B cell (primary cell): Measurements from ENCODE around the gene GPR148. TPM values are rescaled to one million over a fixed set of nuclear protein-coding genes. Genes with fewer than 3 reads are reported as not detected.

ENCODE experiments used
- ATAC-seq: fragments of 200-7000 bp; cut with Tn5 transposase; one replicate; pipeline ENCODE4 v1.10.0; 2021; ENCODE audit warnings: low read depth, mild to moderate bottlenecking, moderate number of reproducible peaks, moderate library complexity
- CTCF ChIA-PET: fragments of 350-600 bp; sonication (Branson Sonifier 250); formaldehyde crosslinking; loops from one replicate; lab custom pipeline; 2021; ENCODE audit warnings: antibody characterized with exemption, inconsistent platforms; lab: Charles Lee
- POLR2A ChIA-PET: fragments of 350-600 bp; sonication (Branson Sonifier 250); formaldehyde crosslinking; loops from one replicate; lab custom pipeline; 2021; ENCODE audit warnings: antibody characterized with exemption; lab: Charles Lee
- DNase-seq: peaks from one replicate; pipeline ENCODE4 v3.0.0; 2013
- H2AFZ ChIP-seq: 2 replicates; pipeline ENCODE4 v1.6.1; 2012; ENCODE audit warnings: mild to moderate bottlenecking, low read depth, low read length; ENCODE audit not compliant: insufficient read depth, poor library complexity, severe bottlenecking
- H3K27ac ChIP-seq, 2 donors: 1 replicate in 1 of 2; 2 replicates in 1 of 2; pipeline ENCODE4 v1.5.1; 2012 to 2013; ENCODE audit warnings: low read length in 2 of 2, mild to moderate bottlenecking in 2 of 2, moderate library complexity in 1 of 2
- H3K27me3 ChIP-seq, 4 experiments: fragments of 200-600 bp in 1 of 4; sonication (generic) in 1 of 4; replicated peaks in 1 of 4; 1 replicate in 2 of 4; 2 replicates in 2 of 4; pipeline versions ENCODE4 v1.6.1 to v1.7.0; 2013 to 2016; ENCODE audit warnings: low read length in 3 of 4, mild to moderate bottlenecking in 2 of 4, mixed read lengths in 1 of 4, moderate library complexity in 1 of 4; ENCODE audit not compliant: insufficient read depth in 4 of 4, control insufficient read depth in 3 of 4; ENCODE audit errors: control extremely low read depth in 1 of 4
- H3K36me3 ChIP-seq, 2 experiments: replicated peaks in 1 of 2; 1 replicate in 1 of 2; 2 replicates in 1 of 2; pipeline versions ENCODE4 v1.6.1 to v1.7.1; 2013; ENCODE audit warnings: low read length in 1 of 2; ENCODE audit not compliant: insufficient read depth in 2 of 2, control insufficient read depth in 1 of 2; ENCODE audit errors: control extremely low read depth in 1 of 2, extremely low read depth in 1 of 2
- H3K4me1 ChIP-seq, 2 donors: fragments of 200-600 bp in 1 of 2; sonication (generic) in 1 of 2; 1 replicate in 1 of 2; 2 replicates in 1 of 2; pipeline versions ENCODE4 v1.5.1 to v1.6.1; 2013 to 2017; ENCODE audit warnings: low read length in 2 of 2; ENCODE audit not compliant: control insufficient read depth in 2 of 2, insufficient read depth in 2 of 2
- H3K4me2 ChIP-seq: replicated peaks from 2 replicates; pipeline ENCODE3; 2012; ENCODE audit warnings: mild to moderate bottlenecking, low read depth, low read length; ENCODE audit not compliant: poor library complexity, severe bottlenecking
- H3K4me3 ChIP-seq, 5 experiments: fragments of 200-600 bp in 1 of 5; sonication (generic) in 1 of 5; 1 replicate in 3 of 5; 2 replicates in 2 of 5; pipeline versions ENCODE4 v1.5.1 to v1.7.0; 2011 to 2016; ENCODE audit warnings: low read length in 4 of 5, mild to moderate bottlenecking in 4 of 5, low read depth in 2 of 5, control low read depth in 1 of 5, moderate library complexity in 1 of 5; ENCODE audit not compliant: insufficient read depth in 1 of 5; ENCODE audit errors: control extremely low read depth in 1 of 5, extremely low read depth in 1 of 5
- H3K79me2 ChIP-seq: fragments of 200-600 bp; sonication (generic); one replicate; pipeline ENCODE4 v1.6.0; 2016; ENCODE audit warnings: low read length; ENCODE audit not compliant: control insufficient read depth, insufficient read depth
- H3K9ac ChIP-seq: fragments of 200-600 bp; sonication (generic); 2 replicates; pipeline ENCODE4 v1.6.1; 2017; ENCODE audit warnings: mild to moderate bottlenecking, low read length, moderate library complexity
- H3K9me3 ChIP-seq, 3 donors: one replicate each; pipeline versions ENCODE4 v1.6.1 to v1.7.1; 2013; ENCODE audit warnings: low read length in 2 of 3; ENCODE audit not compliant: control insufficient read depth in 2 of 3, insufficient read depth in 1 of 3; ENCODE audit errors: control extremely low read depth in 1 of 3
- H4K20me1 ChIP-seq: 2 replicates; pipeline ENCODE4 v1.6.0; 2012; ENCODE audit warnings: mild to moderate bottlenecking, low read length; ENCODE audit not compliant: insufficient read depth, control insufficient read depth, poor library complexity, severe bottlenecking
- H3K27ac Mint-ChIP-seq: one replicate; pipeline ENCODE4 v1.8.0; 2021; ENCODE audit warnings: mixed read lengths
- H3K27me3 Mint-ChIP-seq: one replicate; pipeline ENCODE4 v1.8.0; 2021; ENCODE audit warnings: mixed read lengths
- H3K4me1 Mint-ChIP-seq: one replicate; pipeline ENCODE4 v1.8.0; 2021; ENCODE audit warnings: mixed read lengths
- H3K4me3 Mint-ChIP-seq: one replicate; pipeline ENCODE4 v1.8.0; 2021; ENCODE audit warnings: mixed read lengths
- H3K9me3 Mint-ChIP-seq: one replicate; pipeline ENCODE4 v1.8.0; 2022; ENCODE audit warnings: mixed read lengths; ENCODE audit not compliant: insufficient read depth
- EZH2 ChIP-seq: IDR thresholded peaks from 2 replicates; pipeline ENCODE4 v1.6.1; 2012; ENCODE audit warnings: borderline replicate concordance, low read depth, mild to moderate bottlenecking, moderate library complexity, low read length; ENCODE audit not compliant: insufficient read depth, poor library complexity, severe bottlenecking
- WGBS: methylation state at CpG from one replicate; pipeline ENCODE4 v1.1.5; 2013; ENCODE audit warnings: missing lambda C conversion rate; ENCODE audit not compliant: insufficient coverage; 5-methylcytosine and 5-hydroxymethylcytosine counted together
- intact Hi-C: fragments of 100-400 bp; cut with micrococcal nuclease; formaldehyde crosslinking; loops from one replicate; pipeline ENCODE4 v1.10.0; 2022
- polyA plus RNA-seq: library from polyadenylated mRNA; depleted of rRNA; stranded (reverse); fragments of >200 nt; gene quantifications from 2 replicates; pipeline ENCODE4 v1.2.3, GENCODE V29; 2012
- total RNA-seq, 2 donors: library from RNA; stranded (reverse); fragments of 120-200 nt in 1 of 2; gene quantifications; 1 replicate in 1 of 2; 2 replicates in 1 of 2; pipeline versions ENCODE4 v1.2.3 to v1.2.4, GENCODE V29; 2013 to 2022
- TF ChIP-seq, protein P1 (sequence below): fragments of 200-600 bp; IDR thresholded peaks from one replicate; pipeline ENCODE4 v1.8.0; 2022; ENCODE audit warnings: antibody characterized with exemption, mild to moderate bottlenecking

The GPR148 gene
- total and polyA plus RNA-seq, 2 donors (not counting 1 experiment from before 2014, with no cell fraction given), result not detected

DNA sequence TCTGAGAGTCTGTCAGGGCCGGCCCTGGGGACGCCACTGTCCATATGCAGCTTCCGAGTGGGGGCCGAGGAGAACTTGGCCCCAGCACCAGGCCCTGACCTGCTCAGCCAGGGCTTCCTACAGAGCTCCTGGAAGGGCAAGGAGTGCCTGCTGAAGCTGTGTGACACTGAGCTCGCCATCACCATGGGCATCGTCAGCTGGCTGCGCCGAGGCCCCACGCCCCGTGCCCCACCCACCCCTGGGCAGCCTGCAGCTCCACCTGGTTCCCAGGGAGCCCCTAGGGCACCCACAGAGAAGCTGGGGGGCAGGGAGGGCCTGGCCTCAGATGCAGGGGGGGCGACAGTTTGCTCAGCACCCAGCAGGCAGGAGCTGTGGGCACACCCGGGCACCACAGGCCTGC, 34.5 kb downstream of the GPR148 start:
- DNase-seq, result no peak
- no peak overlapping the region for H3K4me3 Mint-ChIP-seq
- no peaks in the 10 kb centered on the region for H3K9me3 Mint-ChIP-seq
- H3K9ac ChIP-seq, result no peak overlapping the region
- POLR2A ChIA-PET, result no interaction called here
- H3K79me2 ChIP-seq, result no peaks in the 10 kb centered on the region
- no peaks in the 10 kb centered on the region for H3K4me1 ChIP-seq
- no peaks in the 10 kb centered on the region for H3K36me3 ChIP-seq
- H3K4me3 ChIP-seq, result no peak overlapping the region
- CTCF ChIA-PET, result no interaction called here
- peaks cover 0 to 9% (median 0%) of the 10 kb centered on the region in 4 experiments for H3K27me3 ChIP-seq
- no peak overlapping the region for H3K4me2 ChIP-seq
- no peak for TF ChIP-seq EZH2
- TF ChIP-seq, protein P1, sequence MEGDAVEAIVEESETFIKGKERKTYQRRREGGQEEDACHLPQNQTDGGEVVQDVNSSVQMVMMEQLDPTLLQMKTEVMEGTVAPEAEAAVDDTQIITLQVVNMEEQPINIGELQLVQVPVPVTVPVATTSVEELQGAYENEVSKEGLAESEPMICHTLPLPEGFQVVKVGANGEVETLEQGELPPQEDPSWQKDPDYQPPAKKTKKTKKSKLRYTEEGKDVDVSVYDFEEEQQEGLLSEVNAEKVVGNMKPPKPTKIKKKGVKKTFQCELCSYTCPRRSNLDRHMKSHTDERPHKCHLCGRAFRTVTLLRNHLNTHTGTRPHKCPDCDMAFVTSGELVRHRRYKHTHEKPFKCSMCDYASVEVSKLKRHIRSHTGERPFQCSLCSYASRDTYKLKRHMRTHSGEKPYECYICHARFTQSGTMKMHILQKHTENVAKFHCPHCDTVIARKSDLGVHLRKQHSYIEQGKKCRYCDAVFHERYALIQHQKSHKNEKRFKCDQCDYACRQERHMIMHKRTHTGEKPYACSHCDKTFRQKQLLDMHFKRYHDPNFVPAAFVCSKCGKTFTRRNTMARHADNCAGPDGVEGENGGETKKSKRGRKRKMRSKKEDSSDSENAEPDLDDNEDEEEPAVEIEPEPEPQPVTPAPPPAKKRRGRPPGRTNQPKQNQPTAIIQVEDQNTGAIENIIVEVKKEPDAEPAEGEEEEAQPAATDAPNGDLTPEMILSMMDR, result no peak
- H3K27me3 Mint-ChIP-seq, result peaks cover 20% of the 10 kb centered on the region
- no peak overlapping the region for H2AFZ ChIP-seq
- H3K4me1 Mint-ChIP-seq, result no peaks in the 10 kb centered on the region
- WGBS, result 86% methylated on average over 12 of the region's 12 CpGs
- no peak for ATAC-seq
- H3K27ac ChIP-seq, result no peak overlapping the region
- intact Hi-C loops, result no loop called here
- peaks cover 0 to 3% (median 0%) of the 10 kb centered on the region in 3 donors for H3K9me3 ChIP-seq
- no peaks in the 10 kb centered on the region for H4K20me1 ChIP-seq
- H3K27ac Mint-ChIP-seq, result no peak overlapping the region

DNA sequence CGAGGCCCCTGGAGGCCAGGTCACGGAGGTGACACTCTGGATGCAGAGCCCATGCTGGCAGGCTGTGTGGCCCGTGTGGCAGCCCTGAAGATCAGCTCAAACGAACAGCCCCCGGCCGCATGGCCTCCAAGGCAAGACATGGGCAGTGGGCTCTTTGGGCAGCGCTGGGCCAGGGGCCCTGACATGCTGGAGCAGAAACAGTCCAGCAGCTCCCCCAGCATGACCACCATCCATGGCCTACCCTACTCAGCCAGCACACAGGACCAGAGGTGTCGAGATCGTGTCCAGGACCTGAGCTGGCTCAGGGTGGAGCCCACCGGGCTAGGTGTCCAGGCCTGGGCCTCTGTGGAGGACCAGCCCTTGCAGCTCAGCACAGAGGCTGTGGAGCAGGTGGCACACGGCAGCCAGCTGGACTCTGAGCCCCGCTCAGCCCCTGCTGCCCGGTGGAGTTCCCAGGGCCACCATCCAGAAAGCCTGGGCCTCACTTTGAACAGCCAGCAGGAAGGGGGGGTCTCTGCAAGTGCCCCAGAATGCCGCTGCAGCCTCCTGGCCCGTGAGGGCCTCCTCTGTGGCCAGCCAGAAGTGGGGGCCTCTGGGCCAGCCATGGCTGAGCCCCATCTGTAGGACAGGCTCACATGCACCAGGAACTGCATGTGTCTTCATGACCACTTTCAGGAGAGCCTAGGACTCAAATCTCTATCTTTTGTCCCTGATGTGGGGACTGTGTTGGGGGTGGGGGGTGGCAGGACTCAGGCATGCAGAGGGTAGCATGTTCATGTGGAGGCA, 35.4 kb downstream of the GPR148 start:
- no peak overlapping the region for H3K27ac ChIP-seq
- no peak overlapping the region for H3K4me2 ChIP-seq
- H3K27me3 ChIP-seq, result peaks cover 0 to 9% (median 0%) of the 10 kb centered on the region in 4 experiments
- intact Hi-C loops, result no loop called here
- DNase-seq (no peak), ATAC-seq (no peak)
- no peaks in the 10 kb centered on the region for H3K9me3 Mint-ChIP-seq
- H2AFZ ChIP-seq, result no peak overlapping the region
- no peaks in the 10 kb centered on the region for H3K36me3 ChIP-seq
- H3K9ac ChIP-seq, result no peak overlapping the region
- no peak overlapping the region for H3K4me3 Mint-ChIP-seq
- H3K27me3 Mint-ChIP-seq, result peaks cover 14% of the 10 kb centered on the region
- ChIA-PET CTCF (no interaction called here), POLR2A (interaction anchor here (0.5 kb wide), 1 partner anchor 155 kb away, joined by 3 read pairs; no protein-coding TSS in a partner anchor)
- H3K27ac Mint-ChIP-seq, result no peak overlapping the region
- H3K4me3 ChIP-seq, result no peak overlapping the region
- no peaks in the 10 kb centered on the region for H3K4me1 ChIP-seq
- no peaks in the 10 kb centered on the region for H3K79me2 ChIP-seq
- 91% methylated on average over 15 of the region's 15 CpGs for whole genome bisulfite sequencing
- H3K4me1 Mint-ChIP-seq, result no peaks in the 10 kb centered on the region
- peaks cover 0 to 3% (median 0%) of the 10 kb centered on the region in 3 donors for H3K9me3 ChIP-seq
- TF ChIP-seq, protein P1, result no peak
- TF ChIP-seq EZH2, result no peak
- H4K20me1 ChIP-seq, result no peaks in the 10 kb centered on the region
